HG03066 (cell line): Measurements from ENCODE around the gene SOX8.
"Not testable (repeated sequence)": the region's sequence is repeated elsewhere in the genome, so short reads cannot be mapped to it uniquely, and the experiment has no call there.

Experiments
- ATAC-seq: cut with Tn5 transposase; IDR thresholded peaks from one replicate; pipeline ENCODE4 v1.9.1; 2021; ENCODE audit warnings: low read depth; ENCODE audit not compliant: unreplicated experiment

The SOX8 gene

GRCh38 chr16:952321-952720 lies 29.2 kb upstream of the SOX8 start:
- ATAC-seq, result no peak

GRCh38 chr16:953818-954217 lies 27.8 kb upstream of the SOX8 start:
- ATAC-seq, result not testable (repeated sequence)

GRCh38 chr16:955766-956165 lies 25.8 kb upstream of the SOX8 start:
- not testable (repeated sequence) for ATAC-seq

- ATAC-seq, result no peak
These were observed 22.1 kb upstream of the SOX8 start for GRCh38 chr16:959232-960040.

- ATAC-seq, result no peak
These were observed 19.2 kb upstream of the SOX8 start for GRCh38 chr16:962366-962765.

- ATAC-seq, result no peak
These were observed 18.4 kb upstream of the SOX8 start for GRCh38 chr16:962901-963814.

GRCh38 chr16:963913-964312 lies 17.7 kb upstream of the SOX8 start:
- ATAC-seq, result no peak

- ATAC-seq, result no peak
These were observed 17.1 kb upstream of the SOX8 start for GRCh38 chr16:964356-965035.

GRCh38 chr16:965036-965395 lies 16.6 kb upstream of the SOX8 start:
- ATAC-seq, result no peak

- ATAC-seq, result no peak
These were observed 16.1 kb upstream of the SOX8 start for GRCh38 chr16:965487-965886.

- no peak for ATAC-seq
These were observed 15.5 kb upstream of the SOX8 start for GRCh38 chr16:966035-966434.

- ATAC-seq, result no peak
These were observed 15.1 kb upstream of the SOX8 start for GRCh38 chr16:966505-966904.

- ATAC-seq, result no peak
These were observed 14.5 kb upstream of the SOX8 start for GRCh38 chr16:967077-967541.

GRCh38 chr16:967546-968295 lies 13.8 kb upstream of the SOX8 start:
- ATAC-seq, result no peak

- no peak for ATAC-seq
These were observed 12.9 kb upstream of the SOX8 start for GRCh38 chr16:968620-969019.

- ATAC-seq, result no peak
These were observed 11.8 kb upstream of the SOX8 start for GRCh38 chr16:969508-970385.

- peak; percentile 6 for ATAC-seq
These were observed 11.2 kb upstream of the SOX8 start for GRCh38 chr16:970386-970765.

GRCh38 chr16:970766-971581 lies 10.6 kb upstream of the SOX8 start, which contains the start of gene LMF1:
TSS of gene LMF1 (minus strand) at chr16:970984. CDS start at chr16:970980, 4 bp downstream.
- peak; percentile 83 for ATAC-seq

- no peak for ATAC-seq
These were observed 10.0 kb upstream of the SOX8 start for GRCh38 chr16:971582-971905.
